ENCODE results near the gene ADK.

Gene ADK

GRCh38 chr10:74238031-74238431, 87.0 kb downstream of the ADK start:
- DNase-seq (ENCODE audit: low read depth in 2 of 2), result no peak

GRCh38 chr10:74238516-74238915, 87.5 kb downstream of the ADK start:
- DNase-seq (ENCODE audit: low read depth in 2 of 2), result no peak

- DNase-seq (ENCODE audit: low read depth in 2 of 2), result no peak
Observed at GRCh38 chr10:74243067-74243466, 92.0 kb downstream of the ADK start.

GRCh38 chr10:74244097-74244685, 93.2 kb downstream of the ADK start:
- no peak for DNase-seq (ENCODE audit: low read depth in 2 of 2)

GRCh38 chr10:74244807-74245206, 93.8 kb downstream of the ADK start:
- no peak for DNase-seq (ENCODE audit: low read depth in 2 of 2)

- no peak for DNase-seq (ENCODE audit: low read depth in 2 of 2)
Observed at GRCh38 chr10:74246495-74246894, 95.5 kb downstream of the ADK start.

GRCh38 chr10:74249865-74250264, 98.8 kb downstream of the ADK start:
- DNase-seq (ENCODE audit: low read depth in 2 of 2), result no peak

- no peak for DNase-seq (ENCODE audit: low read depth in 2 of 2)
Observed at GRCh38 chr10:74255214-74255613, 104.2 kb downstream of the ADK start.

- DNase-seq (ENCODE audit: low read depth in 2 of 2), result no peak
Observed at GRCh38 chr10:74255888-74256357, 104.9 kb downstream of the ADK start.

- no peak for DNase-seq (ENCODE audit: low read depth in 2 of 2)
Observed at GRCh38 chr10:74262856-74263255, 111.8 kb downstream of the ADK start.

- no peak for DNase-seq (ENCODE audit: low read depth in 2 of 2)
Observed at GRCh38 chr10:74263996-74264395, 113.0 kb downstream of the ADK start.

GRCh38 chr10:74272288-74272687, 121.3 kb downstream of the ADK start:
- DNase-seq (ENCODE audit: low read depth in 2 of 2), result no peak

- DNase-seq (ENCODE audit: low read depth in 2 of 2), result no peak
Observed at GRCh38 chr10:74275755-74276290, 124.8 kb downstream of the ADK start.

GRCh38 chr10:74276416-74276815, 125.4 kb downstream of the ADK start:
- no peak for DNase-seq (ENCODE audit: low read depth in 2 of 2)

GRCh38 chr10:74282151-74282847, 131.3 kb downstream of the ADK start:
- no peak for DNase-seq (ENCODE audit: low read depth in 2 of 2)

GRCh38 chr10:74282848-74283210, 131.8 kb downstream of the ADK start:
- DNase-seq (ENCODE audit: low read depth in 2 of 2), result no peak

GRCh38 chr10:74289188-74289587, 138.2 kb downstream of the ADK start:
- no peak for DNase-seq (ENCODE audit: low read depth in 2 of 2)

- no peak for DNase-seq (ENCODE audit: low read depth in 2 of 2)
Observed at GRCh38 chr10:74289951-74290350, 138.9 kb downstream of the ADK start.

- no peak for DNase-seq (ENCODE audit: low read depth in 2 of 2)
Observed at GRCh38 chr10:74290708-74291107, 139.7 kb downstream of the ADK start.

GRCh38 chr10:74292871-74293427, 141.9 kb downstream of the ADK start:
- no peak for DNase-seq (ENCODE audit: low read depth in 2 of 2)

- no peak for DNase-seq (ENCODE audit: low read depth in 2 of 2)
Observed at GRCh38 chr10:74293686-74294371, 142.8 kb downstream of the ADK start.

- no peak for DNase-seq (ENCODE audit: low read depth in 2 of 2)
Observed at GRCh38 chr10:74297389-74298080, 146.5 kb downstream of the ADK start.

Data from stimulated activated CD8-positive, alpha-beta memory T cell treated with anti-CD3 and anti-CD28 coated beads, Interleukin-15, amount 100 ng/mL, for 4 hours (primary cell).